ENCODE results near the gene ZNFX1.

ZNFX1 gene

DNA sequence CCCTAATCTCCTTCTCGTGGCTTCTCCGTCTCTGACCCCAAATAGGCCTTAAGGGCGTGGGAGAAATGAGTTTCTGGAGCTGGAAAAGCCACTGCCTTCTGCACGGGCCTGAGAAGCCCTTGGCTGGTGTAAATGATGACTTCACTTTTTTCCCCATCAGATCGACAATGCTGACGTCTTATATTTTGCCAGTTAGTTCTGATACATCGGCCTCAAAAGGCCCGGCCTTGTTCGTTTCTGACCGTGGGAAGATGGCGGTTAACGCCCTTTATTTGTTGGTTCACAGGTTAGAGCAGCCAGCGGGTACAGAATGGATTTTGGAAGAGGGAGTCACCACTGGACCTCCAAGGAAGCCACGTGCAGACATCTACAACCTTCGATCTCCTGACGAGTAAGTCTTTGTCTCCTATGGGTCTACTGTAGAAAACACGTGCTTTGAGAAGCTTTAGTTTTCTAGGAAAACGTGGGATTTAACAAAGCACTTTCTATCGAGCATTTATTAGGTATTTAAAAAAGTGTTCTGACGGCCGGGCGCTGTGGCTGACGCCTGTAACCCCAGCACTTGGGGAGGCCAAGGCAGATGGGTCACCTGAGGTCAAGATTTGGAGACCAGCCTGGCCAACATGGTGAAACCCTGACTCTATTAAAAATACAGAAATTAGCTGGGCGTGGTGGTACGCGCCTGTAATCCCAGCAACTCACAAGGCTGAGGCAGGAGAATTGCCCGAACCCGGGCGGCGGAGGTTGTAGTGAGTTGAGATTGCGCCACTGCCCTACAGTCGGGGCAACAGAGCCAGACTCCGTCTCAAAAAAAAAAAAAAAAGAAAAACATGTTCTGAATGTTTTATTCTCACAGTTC is 1.2 kb upstream of the ZNFX1 start:
- peaks cover 45 to 47% of the 10 kb centered on the region in 2 donors for H3K36me3 ChIP-seq (ENCODE audit: control insufficient read depth in 2 of 2, insufficient read depth in 2 of 2, low read length in 2 of 2)

DNA sequence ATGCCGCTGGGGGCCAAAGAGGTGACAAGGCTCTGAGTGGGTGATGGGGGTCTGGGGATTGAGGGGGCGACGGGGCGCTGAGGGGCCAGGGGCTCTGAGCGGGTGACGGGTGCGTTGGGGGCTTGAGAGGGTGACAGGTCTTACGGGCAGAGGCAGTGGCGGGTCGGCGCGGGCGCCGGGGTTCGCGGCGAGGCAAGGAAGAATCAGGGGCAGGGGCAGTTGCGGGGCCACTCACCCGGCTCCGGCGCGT is 146 bp downstream of the ZNFX1 start:
- peaks cover 0 to 5% of the 10 kb centered on the region in 2 donors for H3K9me3 ChIP-seq (ENCODE audit: control insufficient read depth in 2 of 2, low read length in 2 of 2)
- H3K9ac ChIP-seq (ENCODE audit: low read length in 2 of 2) = peak overlapping the region; percentile 74 to 96
- H3K27me3 ChIP-seq (ENCODE audit: control insufficient read depth in 1 of 2, insufficient read depth in 2 of 2, low read length in 2 of 2) = no peaks in the 10 kb centered on the region
- peaks cover 39% of the 10 kb centered on the region for H3K4me1 ChIP-seq (ENCODE audit: control insufficient read depth, insufficient read depth, low read length)
- H3K36me3 ChIP-seq (ENCODE audit: control insufficient read depth in 2 of 2, insufficient read depth in 2 of 2, low read length in 2 of 2) = peaks cover 36 to 38% of the 10 kb centered on the region in 2 donors
- H3K4me3 ChIP-seq (ENCODE audit: low read length in 2 of 2) = peak overlapping the region; percentile 54 to 99
- H3K27ac ChIP-seq (ENCODE audit: low read length) = peak overlapping the region; percentile 88

More for the DNA sequence above, 1.2 kb upstream of the ZNFX1 start:
- Histone ChIP-seq H3K4me3 (ENCODE audit: low read length in 2 of 2) (peak overlapping the region; percentile 99 to 100), H3K9me3 (ENCODE audit: control insufficient read depth in 2 of 2, low read length in 2 of 2) (peaks cover 0 to 7% of the 10 kb centered on the region in 2 donors), H3K4me1 (ENCODE audit: control insufficient read depth, insufficient read depth, low read length) (peaks cover 39% of the 10 kb centered on the region), H3K27me3 (ENCODE audit: control insufficient read depth in 1 of 2, insufficient read depth in 2 of 2, low read length in 2 of 2) (no peaks in the 10 kb centered on the region), H3K9ac (ENCODE audit: low read length in 2 of 2) (peak overlapping the region; percentile 96 to 98), H3K27ac (ENCODE audit: low read length) (peak overlapping the region; percentile 88)

DNA sequence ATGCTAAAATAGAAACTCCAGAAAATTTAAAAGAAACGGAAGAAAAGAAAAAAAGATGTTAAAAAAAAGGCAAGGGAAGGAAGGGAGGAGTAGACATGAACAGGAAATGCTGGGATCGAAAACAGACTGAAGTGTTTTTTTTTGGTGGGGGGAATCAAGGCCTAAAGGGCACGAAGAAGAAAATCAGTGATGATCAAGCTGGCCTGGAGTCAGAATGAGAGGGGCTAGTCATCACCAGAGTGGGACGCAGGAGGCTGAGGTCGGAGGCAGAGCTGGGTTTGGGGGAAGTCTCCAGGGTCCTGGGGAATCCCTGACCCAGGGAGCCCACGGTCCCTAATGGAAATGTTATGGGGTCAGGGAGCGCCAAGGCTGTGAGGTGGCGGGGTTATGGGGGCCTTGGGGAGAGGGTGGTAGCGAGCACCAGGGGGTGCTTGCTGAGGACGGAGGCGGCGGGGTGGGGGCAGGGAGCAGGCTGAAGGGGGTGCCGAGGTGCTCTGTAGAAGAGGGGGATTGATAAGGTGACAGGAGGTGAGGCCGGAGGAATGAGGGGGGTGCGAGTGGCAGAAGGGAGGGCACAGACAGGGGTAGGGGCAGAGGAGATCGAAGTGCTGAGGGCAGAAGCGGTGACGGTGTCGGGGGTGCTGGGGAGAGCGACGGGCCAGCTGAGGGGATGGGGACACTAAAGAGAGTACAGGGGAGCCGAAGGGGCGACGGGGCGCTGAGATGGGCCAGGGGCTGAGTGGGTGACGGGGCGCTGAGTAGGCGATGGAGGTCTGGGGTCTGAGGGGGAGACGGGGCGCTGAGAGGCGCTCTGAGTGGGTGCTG is 684 bp downstream of the ZNFX1 start:
- Histone ChIP-seq H3K9ac (ENCODE audit: low read length in 2 of 2) (peak overlapping the region; percentile 74 to 96), H3K36me3 (ENCODE audit: control insufficient read depth in 2 of 2, insufficient read depth in 2 of 2, low read length in 2 of 2) (peaks cover 30 to 32% of the 10 kb centered on the region in 2 donors), H3K27ac (ENCODE audit: low read length) (peak overlapping the region; percentile 88), H3K27me3 (ENCODE audit: control insufficient read depth in 1 of 2, insufficient read depth in 2 of 2, low read length in 2 of 2) (no peaks in the 10 kb centered on the region), H3K4me3 (ENCODE audit: low read length in 2 of 2) (peak overlapping the region; percentile 54 to 99), H3K4me1 (ENCODE audit: control insufficient read depth, insufficient read depth, low read length) (peaks cover 37% of the 10 kb centered on the region), H3K9me3 (ENCODE audit: control insufficient read depth in 2 of 2, low read length in 2 of 2) (peaks cover 0 to 5% of the 10 kb centered on the region in 2 donors)

DNA sequence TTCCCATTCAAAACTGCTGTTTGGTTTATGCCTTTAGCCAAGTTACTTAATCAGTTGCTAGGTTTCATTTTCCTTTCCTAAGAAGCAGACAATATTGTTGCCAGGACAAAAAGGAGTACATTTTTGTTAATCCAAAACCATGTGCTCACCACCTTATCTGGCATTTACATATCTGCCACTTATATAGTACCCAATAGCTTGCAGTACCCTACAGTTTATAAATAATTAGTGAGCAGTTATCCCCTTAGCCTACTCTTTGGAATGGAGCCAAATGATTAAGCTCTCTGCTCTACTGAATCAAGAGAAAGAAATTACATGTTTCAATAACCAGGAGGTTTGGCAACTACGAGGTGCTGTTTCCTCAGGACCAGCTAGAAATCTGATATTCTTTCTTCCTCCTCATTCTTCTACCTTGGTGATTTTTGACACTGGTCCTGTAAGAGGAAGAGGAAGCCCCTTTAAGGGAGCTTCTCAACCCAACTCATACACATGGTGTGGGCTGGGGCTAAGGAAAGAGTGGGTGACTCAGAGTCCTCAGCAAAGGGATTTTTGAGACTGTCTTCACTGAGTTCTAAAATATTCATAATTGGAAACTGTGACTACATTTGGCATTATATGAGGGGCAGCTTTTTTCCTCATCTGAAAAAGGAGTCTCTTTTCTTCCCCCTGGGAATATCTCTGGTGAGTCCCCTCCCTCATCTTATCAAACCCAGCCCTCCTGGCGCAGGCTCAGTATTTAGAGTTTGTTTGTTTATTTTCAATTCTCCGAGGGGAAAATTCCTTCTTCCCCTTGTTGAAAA is 1.5 kb downstream of the ZNFX1 start:
- Histone ChIP-seq H3K27ac (ENCODE audit: low read length) (peak overlapping the region; percentile 88), H3K36me3 (ENCODE audit: control insufficient read depth in 2 of 2, insufficient read depth in 2 of 2, low read length in 2 of 2) (peaks cover 26 to 27% of the 10 kb centered on the region in 2 donors), H3K9ac (ENCODE audit: low read length in 2 of 2) (peak overlapping the region; percentile 51 to 96), H3K9me3 (ENCODE audit: control insufficient read depth in 2 of 2, low read length in 2 of 2) (peaks cover 0 to 5% of the 10 kb centered on the region in 2 donors), H3K4me1 (ENCODE audit: control insufficient read depth, insufficient read depth, low read length) (peaks cover 39% of the 10 kb centered on the region), H3K27me3 (ENCODE audit: control insufficient read depth in 1 of 2, insufficient read depth in 2 of 2, low read length in 2 of 2) (no peaks in the 10 kb centered on the region), H3K4me3 (ENCODE audit: low read length in 2 of 2) (peak overlapping the region; percentile 54 to 99)

DNA sequence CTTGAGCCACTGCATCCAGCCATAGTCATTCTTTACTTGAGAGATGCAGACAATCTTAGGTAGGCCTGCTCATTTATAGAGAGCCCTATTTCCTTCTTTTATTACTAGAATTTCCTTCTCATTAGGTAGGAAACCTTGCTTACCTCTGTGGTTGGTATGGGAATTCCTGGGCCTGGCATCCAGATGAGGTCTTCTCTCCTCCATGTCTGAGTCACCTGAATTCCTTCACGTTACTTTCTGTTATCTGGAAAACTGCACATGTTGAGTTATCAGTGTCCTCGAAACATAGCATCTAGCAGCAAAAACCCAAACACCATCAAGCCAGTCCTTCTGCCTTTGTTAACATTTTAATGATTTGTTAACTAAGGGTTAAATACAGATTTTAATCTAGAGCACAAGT is 2.2 kb downstream of the ZNFX1 start:
- H3K9me3 ChIP-seq (ENCODE audit: control insufficient read depth in 2 of 2, low read length in 2 of 2) = no peaks in the 10 kb centered on the region
- no peaks in the 10 kb centered on the region for H3K27me3 ChIP-seq (ENCODE audit: control insufficient read depth in 1 of 2, insufficient read depth in 2 of 2, low read length in 2 of 2)
- H3K4me1 ChIP-seq (ENCODE audit: control insufficient read depth, insufficient read depth, low read length) = peaks cover 35% of the 10 kb centered on the region
- peaks cover 26 to 27% of the 10 kb centered on the region in 2 donors for H3K36me3 ChIP-seq (ENCODE audit: control insufficient read depth in 2 of 2, insufficient read depth in 2 of 2, low read length in 2 of 2)
- peak overlapping the region in 1 of 2 donors; percentile 35 for H3K4me3 ChIP-seq (ENCODE audit: low read length in 2 of 2)
- peak overlapping the region in 1 of 2 donors; percentile 5 for H3K9ac ChIP-seq (ENCODE audit: low read length in 2 of 2)
- peak overlapping the region; percentile 18 for H3K27ac ChIP-seq (ENCODE audit: low read length)

DNA sequence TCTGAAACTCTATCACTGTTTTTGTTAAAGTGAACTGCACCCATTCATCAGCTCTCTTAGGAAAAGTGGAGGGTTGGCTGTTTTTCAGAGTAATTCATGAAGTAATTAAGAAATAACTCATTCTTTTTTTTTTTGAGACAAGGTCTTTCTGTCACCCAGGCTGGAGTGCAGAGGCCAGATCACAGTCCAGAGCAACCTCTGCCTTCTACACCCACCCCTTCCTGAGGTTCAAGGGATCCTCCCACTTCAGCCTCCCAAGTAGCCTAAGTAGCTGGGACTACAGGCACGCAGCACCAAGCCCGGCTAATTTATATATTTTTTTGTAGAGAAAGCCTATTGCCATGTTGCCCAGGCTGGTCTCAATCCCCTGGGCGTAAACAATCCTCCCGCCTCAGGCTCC is 2.6 kb downstream of the ZNFX1 start:
- Histone ChIP-seq H3K27ac (ENCODE audit: low read length) (peak overlapping the region; percentile 18), H3K36me3 (ENCODE audit: control insufficient read depth in 2 of 2, insufficient read depth in 2 of 2, low read length in 2 of 2) (peaks cover 26 to 27% of the 10 kb centered on the region in 2 donors), H3K9me3 (ENCODE audit: control insufficient read depth in 2 of 2, low read length in 2 of 2) (no peaks in the 10 kb centered on the region), H3K9ac (ENCODE audit: low read length in 2 of 2) (peak overlapping the region in 1 of 2 donors; percentile 5), H3K4me1 (ENCODE audit: control insufficient read depth, insufficient read depth, low read length) (peaks cover 37% of the 10 kb centered on the region), H3K27me3 (ENCODE audit: control insufficient read depth in 1 of 2, insufficient read depth in 2 of 2, low read length in 2 of 2) (no peaks in the 10 kb centered on the region), H3K4me3 (ENCODE audit: low read length in 2 of 2) (peak overlapping the region in 1 of 2 donors; percentile 35)

DNA sequence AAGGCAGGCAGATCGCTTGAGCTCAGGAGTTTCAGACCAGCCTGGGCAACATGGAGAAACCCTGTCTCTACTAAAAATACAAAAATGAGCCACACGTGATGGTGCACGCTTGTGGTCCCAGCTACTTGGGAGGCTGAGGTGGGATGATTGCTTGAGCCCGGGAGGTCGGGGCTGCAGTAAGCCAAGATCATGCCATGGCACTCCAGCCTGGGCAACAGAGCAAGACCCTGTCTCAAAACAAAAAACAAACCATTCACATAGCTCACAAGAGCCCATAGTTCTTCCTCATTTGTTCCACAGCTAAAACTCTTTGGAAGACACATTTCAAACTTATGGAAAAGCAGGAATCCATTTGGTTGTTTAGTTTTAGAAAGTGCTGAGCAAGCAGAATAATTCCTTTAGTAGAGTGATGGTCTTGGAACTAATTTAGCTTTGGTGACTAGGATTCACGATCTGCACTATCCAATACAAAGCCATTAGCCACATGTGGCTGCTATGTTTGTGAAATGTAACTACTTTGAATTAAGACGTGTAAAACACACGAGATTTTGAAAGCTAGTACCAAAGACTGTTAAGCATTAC is 4.1 kb downstream of the ZNFX1 start:
- no peak overlapping the region for H3K4me3 ChIP-seq (ENCODE audit: low read length in 2 of 2)
- peaks cover 28% of the 10 kb centered on the region for H3K4me1 ChIP-seq (ENCODE audit: control insufficient read depth, insufficient read depth, low read length)
- no peaks in the 10 kb centered on the region for H3K27me3 ChIP-seq (ENCODE audit: control insufficient read depth in 1 of 2, insufficient read depth in 2 of 2, low read length in 2 of 2)
- no peak overlapping the region for H3K27ac ChIP-seq (ENCODE audit: low read length)
- H3K36me3 ChIP-seq (ENCODE audit: control insufficient read depth in 2 of 2, insufficient read depth in 2 of 2, low read length in 2 of 2) = peaks cover 26 to 27% of the 10 kb centered on the region in 2 donors
- H3K9ac ChIP-seq (ENCODE audit: low read length in 2 of 2) = no peak overlapping the region
- no peaks in the 10 kb centered on the region for H3K9me3 ChIP-seq (ENCODE audit: control insufficient read depth in 2 of 2, low read length in 2 of 2)

DNA sequence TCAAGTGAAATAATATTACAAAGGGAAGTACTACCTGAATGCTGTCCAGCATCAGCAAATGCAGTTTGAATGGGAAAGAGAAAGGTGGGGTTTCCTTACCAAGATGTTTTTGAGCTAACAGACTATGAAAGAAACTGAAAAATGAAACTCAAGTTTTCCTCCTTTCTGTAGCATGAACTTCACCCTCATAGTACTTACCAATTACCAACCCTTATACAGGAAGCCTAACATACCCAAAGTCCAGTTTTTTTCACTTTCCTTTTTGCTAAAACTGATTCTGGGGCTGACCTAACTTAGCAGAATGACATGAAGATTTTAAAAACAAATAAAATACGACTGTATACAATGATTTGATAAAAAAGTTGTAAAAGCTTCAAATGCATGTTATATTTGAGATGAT is 5.2 kb downstream of the ZNFX1 start:
- H3K9ac ChIP-seq (ENCODE audit: low read length in 2 of 2) = no peak overlapping the region
- H3K27me3 ChIP-seq (ENCODE audit: control insufficient read depth in 1 of 2, insufficient read depth in 2 of 2, low read length in 2 of 2) = no peaks in the 10 kb centered on the region
- peaks cover 26 to 31% of the 10 kb centered on the region in 2 donors for H3K36me3 ChIP-seq (ENCODE audit: control insufficient read depth in 2 of 2, insufficient read depth in 2 of 2, low read length in 2 of 2)
- H3K9me3 ChIP-seq (ENCODE audit: control insufficient read depth in 2 of 2, low read length in 2 of 2) = no peaks in the 10 kb centered on the region
- no peak overlapping the region for H3K27ac ChIP-seq (ENCODE audit: low read length)
- no peak overlapping the region for H3K4me3 ChIP-seq (ENCODE audit: low read length in 2 of 2)
- peaks cover 25% of the 10 kb centered on the region for H3K4me1 ChIP-seq (ENCODE audit: control insufficient read depth, insufficient read depth, low read length)

DNA sequence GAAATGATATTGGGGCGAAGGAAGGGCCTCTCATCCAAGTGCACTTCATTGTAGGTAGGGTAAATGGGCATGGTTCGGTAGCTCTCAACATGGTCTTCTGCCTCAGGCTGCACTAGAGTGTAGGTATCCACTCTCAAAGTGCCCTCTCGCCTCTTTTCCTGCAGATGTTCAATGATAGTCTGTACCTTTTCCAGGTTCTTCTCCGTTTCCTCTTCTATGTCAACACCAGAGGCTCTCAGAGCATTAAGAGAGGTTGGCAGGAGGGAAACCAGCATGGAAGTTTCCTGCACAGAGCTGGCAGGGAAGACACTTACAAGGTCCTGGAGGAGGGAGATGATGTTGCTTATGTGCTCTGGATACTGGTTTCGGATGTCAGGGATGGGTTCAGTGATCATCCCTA is 7.1 kb downstream of the ZNFX1 start:
- peaks cover 19% of the 10 kb centered on the region for H3K4me1 ChIP-seq (ENCODE audit: control insufficient read depth, insufficient read depth, low read length)
- H3K36me3 ChIP-seq (ENCODE audit: control insufficient read depth in 2 of 2, insufficient read depth in 2 of 2, low read length in 2 of 2) = peaks cover 29 to 32% of the 10 kb centered on the region in 2 donors
- H3K4me3 ChIP-seq (ENCODE audit: low read length in 2 of 2) = no peak overlapping the region

DNA sequence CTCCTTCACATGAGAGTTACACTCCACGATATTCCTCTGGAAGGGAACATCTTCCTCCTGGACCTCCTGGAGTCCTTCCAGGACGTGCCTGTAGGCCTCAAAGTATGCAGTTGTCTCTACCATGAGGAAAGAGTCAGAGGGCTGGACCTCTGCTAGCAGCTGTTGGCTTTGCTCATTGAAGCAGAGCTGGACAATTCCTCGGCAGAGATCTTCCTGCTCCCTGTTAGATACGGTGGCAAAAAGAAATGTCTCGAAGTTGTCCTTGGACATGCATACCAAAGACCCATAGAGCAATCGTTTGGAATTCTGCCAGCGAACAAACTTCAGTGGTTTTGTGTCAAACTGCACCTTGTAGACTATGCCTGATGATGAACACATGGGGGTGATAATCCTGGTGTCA is 7.7 kb downstream of the ZNFX1 start:
- Histone ChIP-seq H3K4me3 (ENCODE audit: low read length in 2 of 2) (peak overlapping the region in 1 of 2 donors; percentile 35), H3K27ac (ENCODE audit: low read length) (no peak overlapping the region), H3K9ac (ENCODE audit: low read length in 2 of 2) (no peak overlapping the region), H3K27me3 (ENCODE audit: control insufficient read depth in 1 of 2, insufficient read depth in 2 of 2, low read length in 2 of 2) (no peaks in the 10 kb centered on the region), H3K9me3 (ENCODE audit: control insufficient read depth in 2 of 2, low read length in 2 of 2) (no peaks in the 10 kb centered on the region), H3K4me1 (ENCODE audit: control insufficient read depth, insufficient read depth, low read length) (peaks cover 16% of the 10 kb centered on the region), H3K36me3 (ENCODE audit: control insufficient read depth in 2 of 2, insufficient read depth in 2 of 2, low read length in 2 of 2) (peaks cover 26 to 35% of the 10 kb centered on the region in 2 donors)

More for the DNA sequence above, 7.1 kb downstream of the ZNFX1 start:
- no peaks in the 10 kb centered on the region for H3K27me3 ChIP-seq (ENCODE audit: control insufficient read depth in 1 of 2, insufficient read depth in 2 of 2, low read length in 2 of 2)
- H3K9me3 ChIP-seq (ENCODE audit: control insufficient read depth in 2 of 2, low read length in 2 of 2) = no peaks in the 10 kb centered on the region
- H3K9ac ChIP-seq (ENCODE audit: low read length in 2 of 2) = no peak overlapping the region
- H3K27ac ChIP-seq (ENCODE audit: low read length) = no peak overlapping the region

Measured in stomach smooth muscle (tissue), 2 donors.